HG02852 (cell line): ENCODE data around the gene CARD10.
A peak's percentile ranks its signal among the peaks of the same experiment; 100 is the strongest.
"Not testable (repeated sequence)": the region's sequence is repeated elsewhere in the genome, so short reads cannot be mapped to it uniquely, and the experiment has no call there.

Experiments used
- ATAC-seq: cut with Tn5 transposase; IDR thresholded peaks from one replicate; pipeline ENCODE4 v1.9.1; 2021; ENCODE audit warnings: mild to moderate bottlenecking, moderate library complexity; ENCODE audit not compliant: unreplicated experiment

Gene CARD10

DNA sequence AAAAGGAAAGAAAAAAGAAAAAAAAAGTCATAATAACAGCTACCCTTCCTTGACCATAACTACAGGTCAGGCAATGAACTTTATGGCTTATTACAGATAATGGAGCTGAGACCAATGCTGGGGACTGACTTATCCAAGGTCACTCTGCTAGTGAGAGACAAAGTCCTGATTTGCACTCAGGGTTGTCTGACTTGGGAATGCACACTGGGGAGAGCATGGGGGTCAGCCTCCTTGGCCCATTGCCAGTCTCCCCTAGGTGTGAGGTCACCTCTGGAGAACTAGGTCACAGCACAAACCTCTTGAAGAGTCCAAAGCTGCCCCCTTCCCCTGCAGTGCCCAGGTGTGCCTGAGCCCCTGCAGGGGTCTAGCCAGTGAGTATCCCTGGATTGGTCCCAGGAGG lies 35.8 kb upstream of the CARD10 start:
- no peak for ATAC-seq

DNA sequence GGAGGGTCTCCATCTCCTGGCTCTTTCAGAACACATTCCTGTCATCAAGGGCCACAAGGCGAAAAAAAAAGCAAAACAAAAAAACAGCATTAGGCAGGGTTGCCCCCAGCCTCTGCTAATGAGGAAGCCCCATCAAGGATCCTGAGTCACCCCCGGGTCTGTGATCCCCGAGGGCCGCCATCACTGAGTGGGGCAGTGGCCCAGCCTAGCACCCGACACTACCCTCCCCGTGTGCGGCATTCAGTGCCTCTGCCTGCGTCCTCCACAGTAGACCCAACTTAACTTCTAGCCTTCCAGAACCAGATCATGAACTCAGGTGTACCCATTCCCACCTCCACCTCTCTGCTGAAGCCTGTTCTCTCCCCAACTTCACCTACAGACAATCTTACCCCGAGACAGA lies 34.5 kb upstream of the CARD10 start:
- no peak for ATAC-seq

DNA sequence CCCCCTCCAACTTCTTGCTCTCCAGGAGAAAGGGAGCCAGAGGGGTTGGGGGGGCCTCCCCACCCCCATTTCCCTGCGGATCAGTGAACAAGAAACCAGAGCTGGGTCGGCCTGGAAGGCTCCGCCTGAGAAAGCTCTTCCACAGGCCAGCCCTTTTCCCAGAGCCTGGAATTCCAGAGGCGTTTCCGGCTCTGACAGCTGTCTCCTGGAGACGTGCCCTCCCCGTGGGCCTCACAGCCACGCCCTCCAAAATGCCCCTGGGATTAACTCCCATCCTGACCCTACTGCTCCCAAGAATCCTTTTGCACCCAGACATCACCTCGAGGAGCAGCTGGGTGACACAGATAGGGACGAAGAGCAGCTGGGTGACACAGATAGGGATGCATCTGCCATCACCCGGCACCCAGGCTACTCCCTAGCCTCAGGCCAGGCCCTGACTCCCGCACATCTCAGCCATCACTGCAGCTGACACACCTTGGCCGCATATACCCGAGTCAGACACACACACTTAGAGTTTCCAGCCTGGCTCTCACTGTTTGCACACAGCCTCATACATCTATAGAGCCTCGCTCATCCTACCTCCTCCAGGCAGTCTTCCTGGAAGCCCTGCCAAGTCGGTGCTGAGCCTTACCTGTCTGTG lies 33.4 kb upstream of the CARD10 start:
- no peak for ATAC-seq

DNA sequence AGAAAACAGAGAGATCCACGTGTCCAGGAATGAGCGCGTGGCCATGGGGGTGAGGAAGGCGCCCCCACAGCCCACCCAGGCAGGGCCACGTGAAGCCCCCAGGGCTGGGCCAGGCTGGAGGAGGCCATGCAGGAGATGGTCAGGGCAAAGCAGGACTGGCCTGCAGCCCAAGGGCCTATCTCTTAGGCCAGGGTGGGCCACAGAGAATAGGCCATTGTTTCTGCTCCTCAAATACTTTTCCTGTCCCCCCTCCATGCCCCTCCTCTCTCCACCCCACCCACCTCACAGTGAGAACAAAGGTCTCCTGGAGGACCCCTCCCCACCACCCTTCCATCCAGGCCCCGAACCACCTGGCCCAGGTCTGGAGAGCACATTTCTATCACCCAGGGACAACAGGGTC lies 32.8 kb upstream of the CARD10 start:
- no peak for ATAC-seq

DNA sequence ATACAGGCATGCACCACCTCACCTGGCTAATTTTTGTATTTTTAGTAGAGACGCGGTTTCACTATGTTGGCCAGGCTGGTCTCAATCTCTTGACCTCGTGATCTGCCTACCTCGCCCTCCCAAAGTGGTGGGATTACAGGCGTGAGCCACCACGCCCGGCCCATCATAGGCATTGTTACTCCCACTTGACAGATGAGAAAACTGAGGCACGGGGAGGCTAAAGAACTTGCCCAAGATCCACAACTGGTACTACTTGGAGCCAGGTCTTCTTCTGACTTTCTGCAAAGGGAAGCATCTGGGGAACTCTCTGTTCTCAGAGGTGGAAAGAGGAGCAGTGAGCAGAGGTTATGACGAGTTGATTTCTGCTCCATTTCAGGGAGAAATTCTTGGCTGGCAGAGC lies 31.7 kb upstream of the CARD10 start:
- ATAC-seq, result not testable (repeated sequence)

DNA sequence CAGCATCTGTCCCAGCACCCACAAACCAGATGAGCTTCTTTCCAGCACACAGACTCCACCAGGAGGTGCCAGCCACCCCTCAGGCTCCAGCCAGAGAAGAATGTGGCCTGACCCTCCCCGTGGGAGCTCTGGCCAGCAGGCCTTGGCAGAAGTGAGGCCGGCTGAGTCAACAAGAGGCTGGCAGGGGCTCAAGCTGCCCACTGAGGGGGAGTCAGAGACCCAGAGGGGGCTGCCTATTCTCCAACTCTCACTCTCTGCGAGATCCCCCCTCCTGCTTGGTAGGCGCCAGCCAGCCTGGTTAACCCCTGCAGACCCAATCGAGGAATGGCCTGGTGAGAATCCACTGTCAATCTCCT lies 30.5 kb upstream of the CARD10 start:
- ATAC-seq, result no peak

DNA sequence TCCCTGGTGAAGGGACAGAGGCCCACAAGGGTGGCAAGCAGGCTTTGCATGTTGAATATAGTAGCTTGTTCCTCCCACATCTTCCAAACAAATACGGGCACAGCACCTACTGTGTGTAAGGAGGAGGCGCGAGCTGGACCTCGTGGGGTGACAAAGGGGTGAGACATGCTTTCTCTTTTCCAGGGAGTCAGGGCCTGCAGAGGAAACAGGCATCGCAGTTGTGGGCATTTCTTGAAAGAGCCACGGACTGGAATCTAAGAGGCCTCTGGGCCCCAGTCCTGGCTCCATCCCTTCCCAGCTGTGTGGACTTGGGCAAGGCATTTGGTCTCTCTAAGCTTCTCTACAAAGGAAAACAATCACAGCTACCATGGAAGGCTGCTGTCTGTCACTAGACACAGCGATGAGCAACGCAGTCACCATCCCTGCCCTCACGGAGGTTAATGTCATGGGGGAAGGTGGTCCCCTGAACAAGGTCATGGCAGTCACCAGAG lies 28.1 kb upstream of the CARD10 start:
- no peak for ATAC-seq

DNA sequence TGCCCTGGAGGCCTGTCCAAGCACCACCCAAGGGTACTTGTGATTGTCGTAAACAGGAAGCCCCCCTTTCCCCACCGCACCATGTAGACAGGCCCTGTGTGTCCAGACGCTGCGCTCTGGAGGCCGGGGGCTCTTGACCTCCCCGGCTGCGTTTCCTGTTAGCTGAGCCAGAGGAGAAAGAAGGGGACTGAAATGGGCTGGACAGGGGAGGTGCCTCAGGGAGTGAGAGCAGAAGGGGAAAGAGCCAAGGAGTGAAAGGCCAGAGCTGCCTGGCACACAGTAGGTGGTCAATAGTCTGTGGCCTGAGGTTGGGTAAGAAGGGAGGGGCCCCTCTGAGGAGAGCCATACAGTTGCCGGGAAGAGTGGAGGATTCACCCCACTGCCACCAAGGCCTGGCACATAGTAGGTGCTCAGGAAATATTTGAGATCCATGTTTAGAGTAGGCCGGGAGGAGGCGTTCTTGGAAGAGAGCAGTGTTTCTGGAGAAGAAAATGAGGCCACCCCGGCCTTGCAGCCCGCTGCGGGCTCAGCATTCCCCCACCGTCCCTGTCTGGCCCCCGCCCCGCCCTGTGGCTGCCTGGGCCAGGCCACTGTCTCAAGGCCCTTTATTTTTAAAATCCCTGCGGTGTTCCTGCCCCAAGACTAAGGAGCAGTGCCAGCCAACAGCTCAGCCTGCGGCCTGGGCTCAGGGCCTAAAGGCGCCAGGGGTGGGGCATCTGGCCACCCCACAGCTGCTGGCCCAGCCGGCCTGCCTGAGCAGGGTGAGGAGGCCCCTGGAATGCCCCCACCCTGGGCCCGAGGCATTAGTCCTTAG lies 27.4 kb upstream of the CARD10 start:
- ATAC-seq, result no peak

DNA sequence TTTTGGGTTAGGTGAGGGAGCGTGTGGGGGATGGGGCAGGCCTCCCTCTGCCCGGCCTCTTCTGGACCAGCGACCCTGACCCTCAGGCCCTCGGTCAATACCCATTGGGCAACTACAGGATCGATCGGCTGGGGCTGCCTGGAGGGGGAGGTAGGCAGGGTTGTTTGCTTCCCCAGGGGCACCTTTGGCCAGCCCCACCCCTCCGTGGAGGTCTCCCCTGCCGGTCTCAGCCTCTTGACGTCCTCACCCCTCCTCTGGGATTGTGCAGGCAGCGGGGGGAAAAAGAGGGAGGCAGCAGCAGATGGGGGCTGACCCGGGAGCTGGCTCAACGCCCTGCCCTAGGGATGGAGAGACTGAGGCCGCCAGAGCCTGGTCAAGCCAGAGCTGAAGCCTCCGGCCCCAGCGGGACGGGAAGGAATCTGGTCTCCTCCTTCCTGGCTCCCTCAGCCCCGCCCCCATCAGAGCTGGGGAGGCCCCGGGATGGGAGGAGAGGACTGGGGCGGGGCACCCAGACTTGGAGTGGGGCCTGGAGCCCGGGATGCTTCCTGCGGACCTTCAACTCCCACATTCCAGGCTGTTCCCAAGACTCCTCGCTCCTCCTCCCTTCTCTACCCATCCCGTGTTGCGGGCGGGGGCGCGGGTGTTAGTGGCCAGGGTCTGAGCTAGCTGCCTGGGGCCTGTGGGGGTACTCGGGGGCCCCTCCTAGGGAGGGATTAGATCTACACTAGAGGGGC lies 26.7 kb upstream of the CARD10 start:
- no peak for ATAC-seq

DNA sequence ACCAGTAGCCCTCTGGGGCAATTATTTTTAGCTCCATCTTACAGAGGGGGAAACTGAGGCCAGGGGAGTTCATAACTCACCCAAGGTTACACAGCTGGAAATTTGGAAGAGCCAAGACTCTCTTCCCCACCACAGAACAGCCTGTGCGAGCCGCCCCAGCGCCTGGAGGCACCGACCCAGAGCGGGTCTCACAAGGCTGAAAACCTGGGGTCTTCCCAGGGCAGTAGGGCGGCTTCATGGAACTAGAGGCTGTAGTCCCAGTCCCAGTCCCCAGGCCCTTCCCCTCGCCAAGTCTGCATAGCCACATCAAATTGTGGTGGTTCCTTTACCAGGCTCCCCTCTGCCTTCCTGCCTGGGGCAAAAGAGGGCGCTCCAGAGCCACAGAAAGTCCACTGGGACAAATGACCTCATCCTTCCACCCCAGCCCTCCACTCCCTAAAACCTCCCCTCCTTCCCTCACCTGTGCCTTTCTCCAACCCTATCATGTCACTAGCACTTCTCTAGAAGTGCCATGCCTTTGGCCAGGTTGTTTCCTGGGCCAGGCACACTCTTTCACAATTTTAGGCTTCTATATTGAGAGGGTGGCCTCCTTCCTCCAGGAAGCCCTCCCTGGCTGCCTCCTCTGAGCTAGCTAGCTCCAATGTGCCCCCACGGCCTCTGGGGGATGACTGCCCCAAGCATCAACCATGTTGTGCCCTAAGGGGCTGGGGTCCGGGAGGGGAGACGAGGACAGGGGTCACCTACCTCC lies 25.9 kb upstream of the CARD10 start:
- ATAC-seq, result no peak

DNA sequence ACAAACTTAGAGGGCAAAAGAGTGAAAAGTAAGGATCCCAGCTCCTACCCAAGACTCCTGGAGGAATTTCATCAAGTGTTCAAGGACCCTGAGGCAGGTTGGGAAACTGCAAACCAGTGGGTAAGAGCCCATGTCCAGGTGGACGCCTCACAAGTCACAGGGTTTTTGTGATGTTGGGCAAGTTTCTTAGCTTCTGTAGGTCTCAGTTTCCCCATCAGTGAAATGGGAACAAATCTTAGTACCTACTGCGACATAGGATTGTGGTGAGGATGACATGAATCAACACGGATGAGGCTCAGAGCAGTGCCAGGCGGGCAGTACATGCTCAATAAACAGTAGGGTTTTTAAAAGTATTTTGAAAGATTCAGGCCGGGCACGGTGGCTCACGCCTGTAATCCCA lies 23.7 kb upstream of the CARD10 start:
- no peak for ATAC-seq

DNA sequence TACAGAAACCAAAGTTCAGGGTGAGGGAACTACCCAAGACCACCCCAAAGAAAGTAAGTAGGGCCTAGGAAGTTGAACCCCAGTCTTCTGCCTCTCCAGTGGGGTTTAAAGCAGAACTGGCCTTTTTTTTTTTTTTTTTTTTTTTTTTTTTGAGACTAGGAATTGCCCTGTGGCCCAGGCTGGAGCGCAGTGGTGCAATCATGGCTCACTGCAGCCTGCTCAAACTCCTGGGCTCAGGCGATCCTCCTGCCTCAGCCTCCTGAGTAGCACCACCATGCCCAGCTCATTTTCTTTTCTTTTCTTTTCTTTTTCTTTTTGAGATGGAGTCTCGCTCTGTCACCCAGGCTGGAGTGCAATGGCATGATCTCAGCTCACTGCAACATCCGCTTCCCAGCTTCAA lies 23.2 kb upstream of the CARD10 start:
- ATAC-seq, result not testable (repeated sequence)

DNA sequence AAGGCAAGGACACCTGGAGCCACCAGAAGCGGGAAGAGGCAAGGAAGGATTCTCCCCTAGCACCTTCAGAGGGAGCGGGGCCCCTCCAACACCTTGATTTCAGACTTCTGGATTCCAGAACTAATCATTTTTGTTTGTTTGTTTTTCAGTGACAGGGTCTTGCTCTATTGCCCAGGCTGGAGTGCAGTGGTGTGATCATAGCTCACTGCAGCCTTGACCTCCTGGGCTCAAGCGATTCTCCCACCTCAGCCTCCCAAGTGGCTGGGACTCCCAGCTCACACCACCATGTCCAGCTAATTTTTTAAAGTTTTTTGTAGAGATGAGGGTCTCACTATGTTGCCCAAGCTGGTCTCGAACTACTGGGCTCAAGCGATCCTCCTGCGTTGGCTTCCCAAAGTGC lies 20.6 kb upstream of the CARD10 start:
- not testable (repeated sequence) for ATAC-seq

DNA sequence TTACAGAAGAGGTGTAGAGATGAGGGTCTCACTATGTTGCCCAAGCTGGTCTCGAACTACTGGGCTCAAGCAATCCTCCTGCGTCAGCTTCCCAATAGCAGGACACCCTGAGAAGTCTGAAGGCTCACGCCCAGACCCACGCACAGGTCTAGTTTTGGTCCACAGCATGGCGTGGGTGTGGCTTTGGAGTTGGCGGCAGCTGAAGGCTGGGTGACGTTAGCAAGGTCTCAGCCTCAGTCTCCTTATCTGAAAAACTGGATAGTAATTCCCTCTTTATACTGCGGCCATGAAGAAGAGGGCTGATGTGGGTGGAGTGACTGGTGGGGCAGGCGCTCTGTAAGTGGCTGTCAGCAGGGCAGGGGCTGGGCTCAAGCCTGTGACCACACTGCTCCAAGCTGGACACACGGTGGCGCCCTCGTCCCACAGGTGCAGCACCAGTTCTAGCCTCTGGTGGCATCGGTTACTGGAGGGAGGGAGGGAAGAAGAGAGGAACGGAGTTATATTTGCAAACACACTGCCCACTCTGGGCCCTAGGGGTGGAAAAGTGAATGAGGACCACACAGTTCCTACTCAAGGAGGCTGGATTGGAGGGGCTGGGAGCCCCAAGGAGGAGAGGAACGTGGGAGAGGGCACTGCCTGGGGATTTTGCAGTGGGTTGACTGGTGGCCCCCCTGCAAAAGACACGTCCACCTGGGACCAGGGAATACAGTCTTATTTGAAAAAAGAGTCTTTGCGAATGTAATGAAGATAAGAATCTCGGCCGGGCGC lies 19.6 kb upstream of the CARD10 start:
- peak; percentile 75 for ATAC-seq

DNA sequence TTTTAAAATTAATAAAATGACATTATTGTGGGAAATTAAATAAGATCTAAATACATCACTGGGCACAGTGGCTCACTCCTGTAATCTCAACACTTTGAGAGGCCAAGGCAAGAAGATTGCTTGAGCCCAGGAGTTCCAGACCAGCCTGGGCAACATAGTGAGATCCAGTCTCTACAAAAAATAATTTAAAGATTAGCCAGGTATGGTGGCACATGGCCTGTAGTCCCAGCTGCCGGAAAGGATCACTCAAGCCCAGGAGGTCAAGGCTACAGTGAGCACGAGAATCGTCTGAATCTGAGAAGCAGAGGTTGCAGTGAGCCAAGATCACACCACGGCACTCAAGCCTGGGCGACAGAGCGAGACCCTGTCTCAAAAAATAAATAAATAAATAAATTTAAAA lies 15.9 kb upstream of the CARD10 start:
- no peak for ATAC-seq

DNA sequence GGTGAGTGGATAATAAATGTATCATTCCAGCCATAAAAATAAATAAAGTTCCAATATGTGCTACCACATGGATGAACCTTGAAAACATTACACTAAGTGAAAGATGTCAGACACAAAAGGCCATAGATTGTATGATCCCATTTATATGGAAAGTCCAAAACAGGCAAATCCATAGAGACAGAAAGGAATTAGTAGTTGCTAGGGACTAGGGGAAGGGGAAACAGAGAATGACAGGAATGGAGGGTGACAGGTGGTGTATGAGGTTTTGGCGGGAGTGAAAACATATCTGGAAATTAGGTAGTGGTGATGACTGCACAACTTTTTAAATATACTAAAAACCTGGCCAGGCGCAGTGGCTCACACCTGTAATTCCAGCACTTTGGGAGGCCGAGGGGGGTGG lies 15.2 kb upstream of the CARD10 start:
- ATAC-seq, result no peak

DNA sequence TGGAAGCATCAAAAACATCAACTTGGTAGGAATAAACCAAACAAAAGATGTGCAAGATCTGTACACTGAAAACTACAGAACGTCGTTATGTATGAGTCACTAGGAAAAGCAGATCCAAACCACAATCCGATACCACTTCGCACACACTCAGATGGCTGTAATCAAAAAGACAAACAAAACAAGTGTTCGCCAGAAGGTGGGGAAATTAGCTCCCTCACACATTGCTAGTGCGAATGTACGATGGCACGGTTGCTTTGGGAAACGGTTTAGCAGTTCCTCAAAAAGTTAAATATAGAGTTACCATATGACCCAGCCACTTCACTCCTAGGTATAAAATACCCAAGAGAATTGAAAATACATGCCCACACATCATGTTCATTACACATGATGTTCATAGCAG lies 14.8 kb upstream of the CARD10 start:
- ATAC-seq, result no peak

DNA sequence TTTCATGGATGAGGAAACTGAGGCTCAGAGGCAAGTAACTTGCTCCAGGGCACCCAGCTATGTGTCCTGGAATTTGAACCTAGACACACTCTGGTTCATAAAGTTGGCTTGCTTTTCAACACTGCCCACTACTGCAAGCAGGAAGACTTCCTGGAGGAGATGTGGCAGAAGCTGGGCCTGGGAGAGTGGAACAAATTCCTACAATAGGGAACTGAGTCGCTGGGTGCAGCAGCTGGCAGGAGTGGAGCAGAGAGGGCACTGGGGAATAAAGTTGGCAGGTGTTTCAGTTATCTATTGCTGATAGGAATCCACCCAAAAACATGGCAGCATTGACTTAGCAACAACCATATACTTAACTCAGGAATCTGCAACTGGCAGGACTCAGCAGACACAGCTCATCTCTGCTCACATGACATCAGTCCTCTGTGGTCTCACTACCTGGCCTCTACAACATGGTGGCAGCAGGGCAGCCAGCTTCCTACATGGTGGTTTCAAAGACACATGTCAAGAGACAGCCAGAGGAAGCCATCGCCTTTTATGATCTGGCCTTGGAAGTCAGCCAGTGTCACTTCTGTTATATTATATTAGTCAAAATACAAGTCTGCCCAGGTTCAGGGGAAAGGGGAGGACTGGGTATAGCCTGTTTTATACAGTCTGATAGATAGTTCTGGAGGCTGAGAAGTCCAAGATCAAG lies 10.6 kb upstream of the CARD10 start:
- ATAC-seq, result no peak

DNA sequence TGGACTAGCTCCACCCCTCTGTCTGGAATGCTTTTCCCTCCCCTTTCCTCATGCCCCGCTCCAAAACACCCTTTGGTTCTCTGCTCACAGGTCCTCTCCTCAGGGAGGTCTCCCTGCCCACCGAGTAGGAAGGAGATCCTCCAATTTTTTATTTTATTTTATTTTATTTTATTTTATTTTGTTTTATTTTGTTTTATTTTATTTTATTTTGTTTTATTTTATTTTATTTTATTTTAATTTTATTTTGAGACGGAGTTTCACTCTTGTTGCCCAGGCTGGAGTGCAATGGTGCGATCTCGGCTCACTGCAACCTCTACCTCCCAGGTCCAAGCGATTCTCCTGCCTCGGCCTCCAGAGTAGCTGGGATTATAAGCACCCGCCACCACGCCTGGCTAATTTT lies 8.7 kb upstream of the CARD10 start:
- ATAC-seq, result not testable (repeated sequence)
